ENCODE measurements around the gene OMP.

DNA sequence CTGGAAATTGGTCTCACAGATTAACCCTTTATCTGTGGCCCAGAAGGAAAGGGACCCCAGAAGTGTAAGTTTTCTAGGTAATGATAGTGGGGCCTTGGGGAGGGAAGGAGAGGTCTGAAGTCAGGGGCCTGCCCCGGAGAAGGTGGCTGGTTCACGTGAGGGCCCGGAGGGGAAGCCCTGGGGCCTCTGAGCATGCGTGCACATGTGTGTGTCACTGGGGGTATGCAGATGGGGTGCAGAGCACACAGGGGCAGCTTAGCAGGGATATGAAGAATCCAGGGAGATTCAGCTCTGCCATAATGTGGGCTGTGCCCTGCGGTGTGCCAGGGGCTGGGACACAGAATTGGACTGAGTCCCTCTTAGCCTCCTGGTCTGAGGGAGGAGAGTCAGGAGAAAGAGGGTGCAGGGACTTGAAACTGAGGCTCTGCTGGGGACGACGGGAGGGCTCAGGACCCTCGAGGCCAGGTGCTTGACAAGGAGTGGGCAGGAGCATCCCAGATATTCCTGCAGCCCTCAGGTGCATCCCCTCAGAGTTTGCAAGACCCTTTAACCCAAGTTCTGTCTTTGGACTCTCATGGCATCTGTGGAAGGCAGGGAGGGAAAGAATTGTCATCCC, 40.9 kb downstream of the OMP start:
- TF ChIP-seq, protein P1, sequence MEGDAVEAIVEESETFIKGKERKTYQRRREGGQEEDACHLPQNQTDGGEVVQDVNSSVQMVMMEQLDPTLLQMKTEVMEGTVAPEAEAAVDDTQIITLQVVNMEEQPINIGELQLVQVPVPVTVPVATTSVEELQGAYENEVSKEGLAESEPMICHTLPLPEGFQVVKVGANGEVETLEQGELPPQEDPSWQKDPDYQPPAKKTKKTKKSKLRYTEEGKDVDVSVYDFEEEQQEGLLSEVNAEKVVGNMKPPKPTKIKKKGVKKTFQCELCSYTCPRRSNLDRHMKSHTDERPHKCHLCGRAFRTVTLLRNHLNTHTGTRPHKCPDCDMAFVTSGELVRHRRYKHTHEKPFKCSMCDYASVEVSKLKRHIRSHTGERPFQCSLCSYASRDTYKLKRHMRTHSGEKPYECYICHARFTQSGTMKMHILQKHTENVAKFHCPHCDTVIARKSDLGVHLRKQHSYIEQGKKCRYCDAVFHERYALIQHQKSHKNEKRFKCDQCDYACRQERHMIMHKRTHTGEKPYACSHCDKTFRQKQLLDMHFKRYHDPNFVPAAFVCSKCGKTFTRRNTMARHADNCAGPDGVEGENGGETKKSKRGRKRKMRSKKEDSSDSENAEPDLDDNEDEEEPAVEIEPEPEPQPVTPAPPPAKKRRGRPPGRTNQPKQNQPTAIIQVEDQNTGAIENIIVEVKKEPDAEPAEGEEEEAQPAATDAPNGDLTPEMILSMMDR (IDR thresholded peaks at IDR 0.05): no peak
- TF ChIP-seq POLR2AphosphoS5 (IDR thresholded peaks at IDR 0.05): no peak
- TF ChIP-seq POLR2A (IDR thresholded peaks at IDR 0.05): no peak
